ENCODE measurements around the gene APIP.

DNA sequence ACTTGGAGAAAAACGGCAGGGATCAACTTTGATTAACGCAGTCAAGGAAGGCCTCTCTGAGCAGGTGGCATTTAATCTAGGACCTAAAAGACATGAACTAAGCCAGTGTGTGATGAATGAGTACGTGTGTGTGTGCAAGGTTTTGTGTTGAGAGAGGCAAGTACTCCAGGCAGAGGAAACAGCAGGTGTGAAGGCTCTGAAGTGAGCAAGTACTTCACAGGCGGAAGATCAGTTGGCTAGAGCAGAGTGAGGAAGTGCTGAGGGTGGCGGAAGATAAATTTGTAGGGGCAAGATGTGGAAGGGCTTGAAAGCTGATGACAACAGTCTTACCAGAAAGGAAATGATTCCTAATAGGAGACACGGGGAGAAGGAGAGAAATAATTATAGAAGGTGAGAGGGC is 6.8 kb downstream of the APIP start:
- TF ChIP-seq POLR2A (IDR thresholded peaks at IDR 0.05) (no peak), CTCF (IDR thresholded peaks at IDR 0.05) (no peak)

All from Peyer's patch (tissue), 4 donors.